Measurements from ENCODE around the gene ABHD8. TPM values are rescaled to one million over a fixed set of nuclear protein-coding genes. Genes with fewer than 3 reads are reported as not detected.

ABHD8 gene
- total and polyA plus RNA-seq, 2 experiments from 2014 or later, result 5.5 to 16.5 TPM

GRCh38 chr19:17341845-17342244 is 38.6 kb upstream of the ABHD8 start:
- H4K20me1 ChIP-seq (replicated peaks; ENCODE audit: insufficient read depth), result no peaks in the 10 kb centered on the region
- TF ChIP-seq, protein P1, sequence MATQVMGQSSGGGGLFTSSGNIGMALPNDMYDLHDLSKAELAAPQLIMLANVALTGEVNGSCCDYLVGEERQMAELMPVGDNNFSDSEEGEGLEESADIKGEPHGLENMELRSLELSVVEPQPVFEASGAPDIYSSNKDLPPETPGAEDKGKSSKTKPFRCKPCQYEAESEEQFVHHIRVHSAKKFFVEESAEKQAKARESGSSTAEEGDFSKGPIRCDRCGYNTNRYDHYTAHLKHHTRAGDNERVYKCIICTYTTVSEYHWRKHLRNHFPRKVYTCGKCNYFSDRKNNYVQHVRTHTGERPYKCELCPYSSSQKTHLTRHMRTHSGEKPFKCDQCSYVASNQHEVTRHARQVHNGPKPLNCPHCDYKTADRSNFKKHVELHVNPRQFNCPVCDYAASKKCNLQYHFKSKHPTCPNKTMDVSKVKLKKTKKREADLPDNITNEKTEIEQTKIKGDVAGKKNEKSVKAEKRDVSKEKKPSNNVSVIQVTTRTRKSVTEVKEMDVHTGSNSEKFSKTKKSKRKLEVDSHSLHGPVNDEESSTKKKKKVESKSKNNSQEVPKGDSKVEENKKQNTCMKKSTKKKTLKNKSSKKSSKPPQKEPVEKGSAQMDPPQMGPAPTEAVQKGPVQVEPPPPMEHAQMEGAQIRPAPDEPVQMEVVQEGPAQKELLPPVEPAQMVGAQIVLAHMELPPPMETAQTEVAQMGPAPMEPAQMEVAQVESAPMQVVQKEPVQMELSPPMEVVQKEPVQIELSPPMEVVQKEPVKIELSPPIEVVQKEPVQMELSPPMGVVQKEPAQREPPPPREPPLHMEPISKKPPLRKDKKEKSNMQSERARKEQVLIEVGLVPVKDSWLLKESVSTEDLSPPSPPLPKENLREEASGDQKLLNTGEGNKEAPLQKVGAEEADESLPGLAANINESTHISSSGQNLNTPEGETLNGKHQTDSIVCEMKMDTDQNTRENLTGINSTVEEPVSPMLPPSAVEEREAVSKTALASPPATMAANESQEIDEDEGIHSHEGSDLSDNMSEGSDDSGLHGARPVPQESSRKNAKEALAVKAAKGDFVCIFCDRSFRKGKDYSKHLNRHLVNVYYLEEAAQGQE (IDR thresholded peaks at IDR 0.05; ENCODE audit: unreplicated experiment), result no peak
- TF ChIP-seq, protein P2, sequence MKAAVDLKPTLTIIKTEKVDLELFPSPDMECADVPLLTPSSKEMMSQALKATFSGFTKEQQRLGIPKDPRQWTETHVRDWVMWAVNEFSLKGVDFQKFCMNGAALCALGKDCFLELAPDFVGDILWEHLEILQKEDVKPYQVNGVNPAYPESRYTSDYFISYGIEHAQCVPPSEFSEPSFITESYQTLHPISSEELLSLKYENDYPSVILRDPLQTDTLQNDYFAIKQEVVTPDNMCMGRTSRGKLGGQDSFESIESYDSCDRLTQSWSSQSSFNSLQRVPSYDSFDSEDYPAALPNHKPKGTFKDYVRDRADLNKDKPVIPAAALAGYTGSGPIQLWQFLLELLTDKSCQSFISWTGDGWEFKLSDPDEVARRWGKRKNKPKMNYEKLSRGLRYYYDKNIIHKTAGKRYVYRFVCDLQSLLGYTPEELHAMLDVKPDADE (IDR thresholded peaks at IDR 0.05), result no peak
- TF ChIP-seq JUNB (IDR thresholded peaks at IDR 0.05; ENCODE audit: unreplicated experiment) (no peak), ZNF462 (CRISPR knock-in tag; IDR thresholded peaks at IDR 0.05) (no peak), NANOG (IDR thresholded peaks at IDR 0.05; ENCODE audit: borderline replicate concordance) (no peak), EZH2 (IDR thresholded peaks at IDR 0.05; ENCODE audit: low read depth, unreplicated experiment) (no peak), POLR2AphosphoS5 (IDR thresholded peaks at IDR 0.05; ENCODE audit: low read depth) (no peak), ZNF331 (CRISPR knock-in tag; IDR thresholded peaks at IDR 0.05; ENCODE audit: low read depth) (no peak), CREB1 (CRISPR knock-in tag; IDR thresholded peaks at IDR 0.05; ENCODE audit: low read depth) (no peak), ZNF114 (CRISPR knock-in tag; IDR thresholded peaks at IDR 0.05) (no peak), EZH2phosphoT487 (IDR thresholded peaks at IDR 0.05; ENCODE audit: unreplicated experiment) (no peak), STAT1 (IDR thresholded peaks at IDR 0.05; ENCODE audit: unreplicated experiment) (no peak)
- TF ChIP-seq, protein P3, sequence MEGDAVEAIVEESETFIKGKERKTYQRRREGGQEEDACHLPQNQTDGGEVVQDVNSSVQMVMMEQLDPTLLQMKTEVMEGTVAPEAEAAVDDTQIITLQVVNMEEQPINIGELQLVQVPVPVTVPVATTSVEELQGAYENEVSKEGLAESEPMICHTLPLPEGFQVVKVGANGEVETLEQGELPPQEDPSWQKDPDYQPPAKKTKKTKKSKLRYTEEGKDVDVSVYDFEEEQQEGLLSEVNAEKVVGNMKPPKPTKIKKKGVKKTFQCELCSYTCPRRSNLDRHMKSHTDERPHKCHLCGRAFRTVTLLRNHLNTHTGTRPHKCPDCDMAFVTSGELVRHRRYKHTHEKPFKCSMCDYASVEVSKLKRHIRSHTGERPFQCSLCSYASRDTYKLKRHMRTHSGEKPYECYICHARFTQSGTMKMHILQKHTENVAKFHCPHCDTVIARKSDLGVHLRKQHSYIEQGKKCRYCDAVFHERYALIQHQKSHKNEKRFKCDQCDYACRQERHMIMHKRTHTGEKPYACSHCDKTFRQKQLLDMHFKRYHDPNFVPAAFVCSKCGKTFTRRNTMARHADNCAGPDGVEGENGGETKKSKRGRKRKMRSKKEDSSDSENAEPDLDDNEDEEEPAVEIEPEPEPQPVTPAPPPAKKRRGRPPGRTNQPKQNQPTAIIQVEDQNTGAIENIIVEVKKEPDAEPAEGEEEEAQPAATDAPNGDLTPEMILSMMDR (conservative IDR thresholded peaks at IDR 0.05; ENCODE audit: low read depth in 2 of 2), result no peak
- no peak overlapping the region for H3K27ac Mint-ChIP-seq
- peaks cover 26% of the 10 kb centered on the region; the same call in 1 of the 2 replicates for H3K4me1 ChIP-seq (ENCODE audit: insufficient read depth)
- no peak overlapping the region for H2AFZ ChIP-seq
- peaks cover 22% of the 10 kb centered on the region for H3K27me3 Mint-ChIP-seq (ENCODE audit: insufficient read depth, low read depth, poor library complexity)
- peaks cover 6% of the 10 kb centered on the region; the same call in 1 of the 2 replicates for H3K36me3 ChIP-seq (ENCODE audit: insufficient read depth)
- H3K27ac ChIP-seq (ENCODE audit: low read depth), result no peak overlapping the region
- H3K4me1 Mint-ChIP-seq, result peaks cover 27% of the 10 kb centered on the region; the same call in 2 of the 3 replicates
- H3K4me3 ChIP-seq, result no peak overlapping the region
- ATAC-seq (no peak), DNase-seq (ENCODE audit: low spot score) (no peak)
- no peaks in the 10 kb centered on the region for H3K9me3 Mint-ChIP-seq
- H3K27me3 ChIP-seq (ENCODE audit: insufficient read depth), result no peaks in the 10 kb centered on the region
- H3K4me3 Mint-ChIP-seq, result no peak overlapping the region
- no peaks in the 10 kb centered on the region for H3K79me2 ChIP-seq (replicated peaks; ENCODE audit: insufficient read depth)
- H3F3A ChIP-seq (replicated peaks; ENCODE audit: low read depth), result peaks cover 15% of the 10 kb centered on the region; the same call in 1 of the 2 replicates
- peaks cover 32% of the 10 kb centered on the region for H3K36me3 Mint-ChIP-seq (ENCODE audit: low read depth)
- no peaks in the 10 kb centered on the region for H3K9me2 ChIP-seq (ENCODE audit: insufficient read depth)
- H3K4me2 ChIP-seq, result no peak overlapping the region
